Activated naive CD8-positive, alpha-beta T cell treated with anti-CD3 and anti-CD28 coated beads, Interleukin-2, amount 10 ng/mL, durations not matched to agents 7 days and 5 days (primary cell): ENCODE data around the gene CACNA1B. TPM values are rescaled to one million over a fixed set of nuclear protein-coding genes. Genes with fewer than 3 reads are reported as not detected.

Source experiments
- ATAC-seq: fragments of 150-1000 bp; cut with Tn5 transposase; one replicate; pipeline ENCODE4 v1.10.0; 2021; ENCODE audit warnings: low read depth, moderate library complexity
- POLR2A ChIA-PET: fragments of 350-600 bp; sonication (Branson Sonifier 250); formaldehyde crosslinking; loops from one replicate; lab custom pipeline; 2021; ENCODE audit warnings: antibody characterized with exemption; lab: Charles Lee
- DNase-seq: peaks from one replicate; pipeline ENCODE4 v3.0.0; 2021
- H3K27ac Mint-ChIP-seq: one replicate; pipeline ENCODE4 v1.8.0; 2022; ENCODE audit warnings: mild to moderate bottlenecking, mixed read lengths
- H3K27me3 Mint-ChIP-seq: one replicate; pipeline ENCODE4 v1.8.0; 2022; ENCODE audit warnings: mild to moderate bottlenecking, moderate library complexity, mixed read lengths
- H3K36me3 Mint-ChIP-seq: one replicate; pipeline ENCODE4 v1.8.0; 2021; ENCODE audit warnings: mild to moderate bottlenecking, mixed read lengths
- H3K4me1 Mint-ChIP-seq: one replicate; pipeline ENCODE4 v1.8.0; 2021; ENCODE audit warnings: mixed read lengths
- H3K4me3 Mint-ChIP-seq: one replicate; pipeline ENCODE4 v1.8.0; 2022; ENCODE audit warnings: mild to moderate bottlenecking, moderate library complexity, mixed read lengths
- H3K9me3 Mint-ChIP-seq: one replicate; pipeline ENCODE4 v1.8.0; 2021; ENCODE audit warnings: mixed read lengths
- total RNA-seq, 2 experiments: library from RNA; stranded (reverse); gene quantifications; one replicate each; pipeline ENCODE4 v1.2.3, GENCODE V29; 2021

CACNA1B gene
- total RNA-seq, 2 experiments from 2014 or later: not detected

DNA sequence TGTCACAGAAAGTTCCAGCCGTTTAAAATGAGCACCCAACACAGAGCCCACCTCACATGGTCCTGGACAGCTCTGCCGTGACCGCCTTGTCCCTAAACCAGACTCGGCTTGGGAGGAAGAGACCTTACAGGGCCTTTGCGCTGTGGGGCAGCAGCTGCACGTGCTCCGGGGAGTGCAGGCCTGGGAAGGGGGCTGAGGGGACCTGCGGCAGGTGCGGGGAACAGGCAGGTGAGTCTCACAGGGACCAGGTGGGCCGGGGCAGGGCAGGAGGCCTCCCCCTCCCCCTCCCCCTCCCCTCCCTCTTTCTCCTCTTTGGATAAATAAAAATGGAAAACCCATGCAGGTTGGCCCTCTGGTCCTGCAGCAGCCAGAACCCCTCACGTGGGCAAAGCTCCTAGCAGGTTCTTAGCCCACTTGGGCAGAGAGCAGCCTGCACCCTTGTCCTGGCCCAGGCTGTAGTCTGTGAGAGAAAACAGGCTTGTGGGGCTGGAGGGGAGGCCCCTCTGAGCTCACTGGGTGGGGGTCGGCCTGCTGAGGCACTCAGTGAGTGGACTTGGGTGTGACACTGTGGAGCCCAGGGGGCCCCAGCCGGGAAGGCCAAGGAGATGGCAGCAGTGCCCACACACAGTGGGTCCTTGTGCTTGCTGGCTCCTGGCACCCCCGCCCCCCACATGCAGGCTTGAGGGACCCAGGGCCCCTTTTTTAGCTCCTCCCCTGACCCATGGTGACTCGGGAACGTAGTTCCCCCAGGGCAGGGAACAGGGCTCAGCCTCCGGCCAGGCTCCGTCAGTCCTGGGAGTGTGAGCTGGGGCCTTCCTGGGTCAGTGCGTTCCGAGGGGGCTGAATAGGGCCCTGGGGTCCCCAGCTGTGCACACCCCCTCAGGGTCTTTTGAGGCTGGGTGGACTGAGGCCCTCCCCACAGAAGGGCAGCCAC, 40.0 kb upstream of the CACNA1B start:
- H3K27me3 Mint-ChIP-seq: no peaks in the 10 kb centered on the region
- ATAC-seq (no peak), DNase-seq (no peak)
- H3K36me3 Mint-ChIP-seq: peaks cover 7% of the 10 kb centered on the region
- no peaks in the 10 kb centered on the region for H3K9me3 Mint-ChIP-seq
- no peaks in the 10 kb centered on the region for H3K4me1 Mint-ChIP-seq
- no peak overlapping the region for H3K27ac Mint-ChIP-seq
- no peak overlapping the region for H3K4me3 Mint-ChIP-seq
- POLR2A ChIA-PET: no interaction called here

- H3K4me3 Mint-ChIP-seq: no peak overlapping the region
- H3K9me3 Mint-ChIP-seq: no peaks in the 10 kb centered on the region
- DNase-seq (no peak), ATAC-seq (no peak)
- H3K27ac Mint-ChIP-seq: no peak overlapping the region
- H3K4me1 Mint-ChIP-seq: no peaks in the 10 kb centered on the region
- H3K36me3 Mint-ChIP-seq: peaks cover 6% of the 10 kb centered on the region
- no peaks in the 10 kb centered on the region for H3K27me3 Mint-ChIP-seq
- POLR2A ChIA-PET: no interaction called here
These were observed 39.0 kb upstream of the CACNA1B start for GRCh38 chr9:137838576-137838975.

- Mint-ChIP-seq H3K27me3 (no peaks in the 10 kb centered on the region), H3K27ac (no peak overlapping the region), H3K4me3 (no peak overlapping the region), H3K9me3 (no peaks in the 10 kb centered on the region), H3K4me1 (no peaks in the 10 kb centered on the region), H3K36me3 (no peaks in the 10 kb centered on the region)
- no peak for DNase-seq
- POLR2A ChIA-PET: no interaction called here
- no peak for ATAC-seq
These were observed 34.2 kb upstream of the CACNA1B start for GRCh38 chr9:137843355-137843754.

GRCh38 chr9:137851516-137852267, 25.9 kb upstream of the CACNA1B start:
- H3K27ac Mint-ChIP-seq: no peak overlapping the region
- no peak for DNase-seq
- peaks cover 2% of the 10 kb centered on the region for H3K27me3 Mint-ChIP-seq
- H3K4me3 Mint-ChIP-seq: no peak overlapping the region
- no peaks in the 10 kb centered on the region for H3K4me1 Mint-ChIP-seq
- no peaks in the 10 kb centered on the region for H3K36me3 Mint-ChIP-seq
- ATAC-seq: no peak
- POLR2A ChIA-PET: no interaction called here
- peaks cover 15% of the 10 kb centered on the region for H3K9me3 Mint-ChIP-seq

DNA sequence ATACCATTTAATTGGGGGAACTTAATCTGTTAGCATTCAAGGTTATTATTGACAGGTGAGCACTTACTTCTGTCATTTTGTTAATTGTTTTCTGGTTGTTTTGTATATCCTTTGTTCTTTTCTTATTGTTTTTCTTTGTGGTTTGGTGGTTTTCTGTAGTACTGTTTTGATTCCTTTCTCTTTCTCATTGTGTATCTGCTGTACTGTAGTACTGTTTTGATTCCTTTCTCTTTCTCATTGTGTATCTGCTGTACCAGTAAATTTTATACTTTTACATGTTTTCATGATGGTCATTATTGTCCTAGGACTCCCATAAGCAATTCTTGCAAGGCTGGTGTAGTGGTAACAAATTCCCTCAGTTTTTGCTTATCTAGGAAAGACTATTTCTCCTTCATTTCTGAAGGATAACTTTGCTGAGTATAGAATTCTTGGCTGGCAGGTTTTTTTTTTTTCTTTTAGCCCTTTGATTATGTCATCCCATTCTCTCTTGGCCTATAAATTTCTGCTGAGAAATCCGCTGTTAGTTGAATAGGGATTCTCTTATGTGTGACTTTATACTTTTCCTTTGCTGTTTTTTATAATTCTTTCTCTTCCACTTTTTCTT, 24.1 kb upstream of the CACNA1B start:
- no peak for DNase-seq
- H3K36me3 Mint-ChIP-seq: no peaks in the 10 kb centered on the region
- H3K4me3 Mint-ChIP-seq: no peak overlapping the region
- peaks cover 15% of the 10 kb centered on the region for H3K9me3 Mint-ChIP-seq
- no peak overlapping the region for H3K27ac Mint-ChIP-seq
- H3K27me3 Mint-ChIP-seq: peaks cover 2% of the 10 kb centered on the region
- ATAC-seq: no peak
- H3K4me1 Mint-ChIP-seq: no peaks in the 10 kb centered on the region
- POLR2A ChIA-PET: no interaction called here

DNA sequence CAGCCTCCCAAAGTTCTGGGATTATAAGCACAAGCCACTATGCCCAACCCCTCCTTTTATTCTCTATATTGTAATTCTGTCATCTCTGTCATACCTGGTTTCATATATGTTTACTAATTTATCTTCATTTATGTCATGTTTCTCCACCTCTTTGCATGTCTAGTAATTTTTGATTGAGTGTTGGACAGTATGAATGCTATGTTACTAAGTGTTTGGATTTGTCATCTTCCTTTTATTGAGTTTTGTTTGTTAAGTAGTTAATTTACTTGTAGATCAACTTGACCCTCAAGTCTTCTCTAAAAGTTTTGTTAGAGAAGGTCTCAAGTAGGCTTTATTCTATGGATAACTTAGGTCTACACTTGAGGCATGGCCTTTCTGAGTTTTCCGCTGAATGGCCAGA, 17.2 kb upstream of the CACNA1B start:
- Mint-ChIP-seq H3K4me1 (no peaks in the 10 kb centered on the region), H3K27me3 (no peaks in the 10 kb centered on the region), H3K4me3 (no peak overlapping the region), H3K36me3 (no peaks in the 10 kb centered on the region), H3K9me3 (peaks cover 14% of the 10 kb centered on the region), H3K27ac (no peak overlapping the region)
- DNase-seq (no peak), ATAC-seq (no peak)
- POLR2A ChIA-PET: no interaction called here

- H3K9me3 Mint-ChIP-seq: peaks cover 2% of the 10 kb centered on the region
- POLR2A ChIA-PET: interaction anchor here (0.5 kb wide), 1 partner anchor 207 kb away, joined by 3 read pairs; no protein-coding TSS in a partner anchor
- no peak overlapping the region for H3K27ac Mint-ChIP-seq
- ATAC-seq (no peak), DNase-seq (no peak)
- H3K36me3 Mint-ChIP-seq: no peaks in the 10 kb centered on the region
- H3K4me1 Mint-ChIP-seq: no peaks in the 10 kb centered on the region
- peaks cover 3% of the 10 kb centered on the region for H3K27me3 Mint-ChIP-seq
- H3K4me3 Mint-ChIP-seq: no peak overlapping the region
These were observed 11.9 kb upstream of the CACNA1B start for GRCh38 chr9:137865581-137866145.

GRCh38 chr9:137866226-137867141, 11.1 kb upstream of the CACNA1B start:
- Mint-ChIP-seq H3K4me3 (no peak overlapping the region), H3K27ac (no peak overlapping the region), H3K27me3 (peaks cover 3% of the 10 kb centered on the region), H3K36me3 (no peaks in the 10 kb centered on the region), H3K9me3 (peaks cover 2% of the 10 kb centered on the region), H3K4me1 (no peaks in the 10 kb centered on the region)
- ATAC-seq: no peak
- POLR2A ChIA-PET: no interaction called here
- DNase-seq: no peak

DNA sequence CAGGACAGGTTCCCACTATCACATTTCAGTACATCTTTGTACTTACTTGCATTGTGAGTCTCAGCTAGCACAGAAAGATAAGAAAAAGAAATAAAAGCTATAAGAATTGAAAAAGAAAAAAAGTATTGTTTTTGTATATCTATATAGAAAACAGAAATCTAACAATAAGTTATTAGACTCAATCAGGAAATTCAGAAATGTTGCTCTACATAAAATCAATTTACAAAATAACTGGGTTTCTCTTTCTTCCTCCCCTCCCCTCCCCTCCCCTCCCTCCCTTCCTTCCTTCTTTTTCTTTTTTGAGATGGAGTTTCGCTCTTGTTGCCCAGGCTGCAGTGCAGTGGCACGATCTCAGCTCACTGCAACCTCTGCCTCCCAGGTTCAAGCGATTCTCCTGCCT, 7.2 kb upstream of the CACNA1B start:
- Mint-ChIP-seq H3K36me3 (no peaks in the 10 kb centered on the region), H3K9me3 (no peaks in the 10 kb centered on the region), H3K4me3 (no peak overlapping the region), H3K4me1 (no peaks in the 10 kb centered on the region), H3K27me3 (peaks cover 10% of the 10 kb centered on the region), H3K27ac (no peak overlapping the region)
- POLR2A ChIA-PET: no interaction called here
- ATAC-seq: no peak
- DNase-seq: no peak

DNA sequence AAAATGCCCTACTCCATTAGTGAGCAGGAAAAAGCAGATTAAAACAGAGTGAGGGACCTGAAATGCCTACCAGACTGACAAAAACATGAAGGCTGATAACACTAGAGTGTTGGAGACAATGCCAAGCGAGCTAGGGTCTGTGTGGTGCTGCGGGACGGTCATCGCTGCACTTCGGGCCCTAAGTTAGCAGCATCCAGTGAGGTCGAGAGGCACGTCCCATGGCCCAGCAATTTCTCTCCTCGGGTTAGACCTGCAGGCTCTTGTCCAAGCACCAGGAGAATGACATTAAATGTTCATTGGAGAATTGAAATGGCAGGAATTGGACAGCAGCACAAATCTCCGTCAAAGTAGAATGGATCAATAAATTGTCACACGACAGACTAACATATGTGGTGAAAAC, 5.3 kb upstream of the CACNA1B start:
- no peak for DNase-seq
- Mint-ChIP-seq H3K4me3 (no peak overlapping the region), H3K9me3 (no peaks in the 10 kb centered on the region), H3K4me1 (no peaks in the 10 kb centered on the region), H3K27ac (no peak overlapping the region), H3K36me3 (no peaks in the 10 kb centered on the region), H3K27me3 (peaks cover 17% of the 10 kb centered on the region)
- POLR2A ChIA-PET: no interaction called here
- ATAC-seq: no peak

DNA sequence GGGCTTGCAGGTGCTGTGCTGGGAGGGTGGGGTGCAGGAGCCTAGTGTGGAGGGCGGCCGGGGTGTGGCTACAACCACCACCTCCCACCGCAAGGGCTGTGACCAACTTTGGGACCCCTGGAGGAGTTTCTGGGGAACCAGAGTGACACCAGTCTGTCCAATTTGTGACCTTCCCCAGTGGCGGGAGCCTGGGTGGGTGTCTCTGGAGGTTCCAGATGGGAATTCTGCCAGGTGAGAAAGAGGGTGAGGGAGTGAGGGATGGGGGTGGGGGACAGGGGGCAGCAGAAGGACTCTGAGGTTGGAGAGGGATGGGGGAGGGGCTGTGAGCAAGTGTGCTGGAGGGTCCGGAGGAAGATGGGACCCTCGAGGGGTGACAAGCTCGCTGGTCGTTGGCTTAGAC, 4.2 kb upstream of the CACNA1B start:
- Mint-ChIP-seq H3K4me3 (no peak overlapping the region), H3K4me1 (no peaks in the 10 kb centered on the region), H3K27me3 (peaks cover 13% of the 10 kb centered on the region), H3K9me3 (no peaks in the 10 kb centered on the region), H3K36me3 (no peaks in the 10 kb centered on the region), H3K27ac (no peak overlapping the region)
- ATAC-seq (no peak), DNase-seq (no peak)
- POLR2A ChIA-PET: no interaction called here

DNA sequence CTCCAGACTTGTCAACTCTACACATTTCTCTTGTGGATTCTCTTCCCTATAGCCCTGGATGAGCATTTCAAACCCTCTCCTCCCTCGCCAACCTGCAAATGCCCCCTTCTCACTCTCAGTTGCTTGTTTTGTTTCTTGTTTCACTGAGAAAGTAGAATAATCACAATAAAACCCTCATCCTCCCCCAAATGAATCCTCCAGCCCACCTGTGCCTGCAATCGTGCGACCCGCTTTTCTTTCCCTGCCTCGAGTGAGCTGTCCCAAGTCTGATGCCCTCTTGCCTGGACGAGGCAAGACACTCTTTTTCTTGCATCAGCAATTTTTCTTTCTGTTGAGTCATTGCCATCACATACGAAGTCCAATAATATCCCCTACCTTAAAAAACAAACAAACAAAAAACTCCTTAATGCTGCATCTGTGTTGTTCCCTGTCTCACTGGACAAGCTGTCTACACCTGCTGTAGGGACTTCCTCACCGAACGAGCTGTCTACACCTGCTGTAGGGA, 3.7 kb upstream of the CACNA1B start:
- no peak overlapping the region for H3K4me3 Mint-ChIP-seq
- peaks cover 13% of the 10 kb centered on the region for H3K27me3 Mint-ChIP-seq
- no peaks in the 10 kb centered on the region for H3K9me3 Mint-ChIP-seq
- no peaks in the 10 kb centered on the region for H3K4me1 Mint-ChIP-seq
- POLR2A ChIA-PET: no interaction called here
- H3K27ac Mint-ChIP-seq: no peak overlapping the region
- H3K36me3 Mint-ChIP-seq: no peaks in the 10 kb centered on the region
- DNase-seq (no peak), ATAC-seq (no peak)
